HS-5 (cell line): ENCODE measurements around the gene STARD10.
A peak's percentile ranks its signal among the peaks of the same experiment; 100 is the strongest.

Experiments
- DNase-seq: peaks from one replicate; pipeline ENCODE4 v3.0.0-alpha.2; 2012; ENCODE audit warnings: low read depth

The STARD10 gene

DNA sequence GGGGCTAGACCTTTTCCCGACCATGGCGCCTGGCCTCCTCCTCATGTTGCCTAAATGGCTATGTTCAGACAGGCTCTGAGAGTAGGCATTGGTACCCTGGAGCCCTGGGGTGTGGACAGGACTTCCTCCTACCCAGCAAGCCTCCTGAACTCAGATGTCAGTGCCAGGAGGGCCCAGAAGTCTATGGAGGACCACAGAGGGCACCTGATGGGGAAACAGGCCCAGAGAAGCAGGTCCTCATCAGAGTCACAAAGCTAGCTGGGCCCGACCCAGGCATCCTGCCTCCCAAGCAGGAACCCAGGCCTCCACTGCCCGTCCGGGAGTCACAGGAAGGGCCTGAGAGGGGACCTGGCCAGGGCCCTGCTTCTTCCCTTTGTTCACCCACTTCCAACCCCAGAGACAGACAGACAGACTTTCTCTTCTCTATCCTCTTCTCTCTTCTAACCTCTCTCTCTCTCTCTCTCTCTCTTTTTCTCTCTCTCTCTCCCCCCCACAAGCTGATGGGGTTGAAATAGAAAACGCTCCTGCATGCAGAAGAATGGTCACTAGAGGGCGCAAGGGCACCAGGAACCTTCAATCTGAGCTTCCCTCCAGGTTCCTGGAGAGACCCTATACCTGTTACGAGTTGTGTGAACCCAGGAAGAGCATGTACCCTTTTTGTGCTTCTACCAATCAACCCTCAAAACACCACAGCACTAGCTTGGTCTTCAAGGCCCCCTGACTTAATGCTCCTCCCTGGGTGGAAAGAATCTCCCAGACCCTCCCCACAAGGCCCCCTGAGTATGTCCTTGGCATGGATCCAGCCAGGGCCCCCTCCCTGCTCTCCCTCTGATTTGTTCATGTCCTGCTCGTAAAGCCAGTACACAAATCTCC is 68.8 kb downstream of the STARD10 start:
- peak; percentile 60 for DNase-seq

DNA sequence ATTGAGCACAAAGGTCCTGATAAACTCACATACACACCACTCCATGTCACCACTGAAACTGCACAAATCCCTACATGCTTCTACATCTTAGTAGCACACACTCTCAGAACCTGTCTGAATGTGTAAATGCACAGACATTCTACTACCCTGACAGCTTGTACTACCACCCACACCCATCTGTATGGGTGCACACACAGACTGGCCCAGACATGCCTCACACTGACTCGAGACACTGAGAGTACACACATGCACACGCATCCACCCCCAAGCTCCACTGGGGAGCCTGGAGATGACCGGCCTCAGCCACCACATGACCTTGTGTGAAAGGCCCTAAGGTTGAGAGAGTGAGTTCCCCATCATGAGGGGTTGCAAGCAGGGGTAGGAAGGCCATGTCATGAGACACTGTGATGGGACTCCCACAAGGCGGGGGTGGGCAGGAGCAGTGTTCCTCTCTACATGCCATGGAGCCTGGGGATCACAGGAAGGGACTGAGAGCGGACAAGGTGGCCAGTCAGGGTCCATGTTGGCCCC is 69.8 kb downstream of the STARD10 start:
- DNase-seq = no peak

DNA sequence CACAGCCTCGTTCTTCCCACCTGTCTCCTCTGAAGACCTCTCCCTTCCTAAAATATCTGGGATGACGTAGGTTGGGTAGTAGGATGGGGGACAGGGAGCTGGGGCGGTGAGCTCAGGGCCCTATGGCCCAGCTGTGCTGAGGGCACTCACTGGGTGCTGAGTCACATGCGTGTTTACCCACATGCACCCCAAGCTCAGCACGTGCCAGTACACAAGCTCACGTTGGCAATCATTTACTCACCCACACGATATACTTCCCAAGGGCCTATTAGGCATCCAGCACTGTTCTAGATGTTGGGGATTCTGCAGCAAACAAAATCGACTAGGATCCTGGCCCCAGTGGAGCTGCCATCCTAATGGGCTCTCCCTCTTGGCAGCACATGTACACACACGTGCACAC is 70.3 kb downstream of the STARD10 start:
- DNase-seq = no peak

DNA sequence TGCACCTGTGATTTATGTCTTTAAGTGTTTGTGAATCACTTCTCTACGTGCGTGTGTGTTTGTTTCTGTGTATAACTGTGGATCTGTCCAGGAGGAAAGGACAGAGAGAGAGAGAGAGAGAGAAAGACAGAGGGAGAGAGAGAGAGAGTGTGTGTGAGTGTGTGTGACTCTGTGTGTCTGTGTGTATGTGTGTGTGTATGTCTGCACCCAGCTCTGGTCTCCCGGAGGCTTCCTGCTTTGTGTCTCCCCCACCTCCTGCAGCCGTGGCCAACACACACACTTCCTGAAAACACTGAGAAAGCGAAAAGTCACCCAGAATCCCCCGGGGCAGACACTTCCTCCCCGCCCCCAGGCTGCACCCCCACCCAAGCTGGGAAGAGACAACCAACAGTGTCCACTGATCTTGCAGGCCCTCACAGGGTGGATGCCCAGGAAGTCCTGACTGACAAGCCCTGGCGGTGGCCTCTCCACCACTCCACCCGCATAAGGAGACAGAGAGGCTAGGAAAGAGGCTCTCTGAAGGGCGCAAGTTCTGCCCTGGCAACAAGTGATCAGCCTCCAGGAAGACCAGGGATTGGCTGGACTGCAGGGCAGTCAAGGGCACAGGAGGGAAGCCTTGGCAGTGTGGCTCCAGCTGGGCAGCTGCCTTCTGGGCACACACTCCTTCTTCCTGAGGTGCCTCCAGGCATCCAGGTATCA is 71.6 kb downstream of the STARD10 start:
- peak; percentile 40 for DNase-seq

DNA sequence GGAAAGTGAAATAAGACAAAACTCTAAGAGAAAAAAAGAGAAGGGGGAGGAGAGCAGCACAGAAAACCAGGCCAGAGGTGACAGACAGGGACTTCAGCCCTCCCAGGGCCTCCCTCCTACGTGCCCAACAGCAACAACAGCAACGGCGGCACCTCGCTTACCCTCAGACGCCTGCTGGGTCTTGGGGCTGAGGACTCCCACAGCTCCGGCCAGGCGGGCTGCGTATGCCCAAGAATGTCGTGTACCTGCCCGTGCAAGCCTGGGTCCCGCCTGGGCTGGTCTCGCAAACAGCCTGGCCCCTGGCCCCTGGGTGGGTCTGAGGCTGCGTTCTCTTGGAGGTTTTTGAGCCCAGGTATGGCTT is 72.2 kb downstream of the STARD10 start:
- no peak for DNase-seq

DNA sequence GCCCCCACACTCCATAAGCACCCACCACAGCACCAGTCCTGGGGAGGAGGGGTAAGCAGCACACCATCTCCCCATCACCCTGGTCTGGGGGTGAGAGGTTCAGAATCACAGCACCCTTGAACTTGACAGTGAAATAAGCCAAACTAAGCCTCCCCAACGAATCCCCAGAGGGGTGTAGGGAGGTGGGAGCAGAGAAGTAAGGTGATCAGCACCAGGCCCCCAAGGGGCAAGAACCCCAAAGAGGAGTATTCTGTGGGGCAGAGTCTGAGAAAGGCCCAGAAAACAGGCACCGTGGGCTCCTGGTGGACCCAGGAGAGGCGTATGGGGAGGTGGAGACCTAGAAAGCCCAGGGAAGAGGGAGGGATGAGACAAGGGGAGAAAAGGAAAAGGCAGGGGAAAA is 72.6 kb downstream of the STARD10 start:
- no peak for DNase-seq

DNA sequence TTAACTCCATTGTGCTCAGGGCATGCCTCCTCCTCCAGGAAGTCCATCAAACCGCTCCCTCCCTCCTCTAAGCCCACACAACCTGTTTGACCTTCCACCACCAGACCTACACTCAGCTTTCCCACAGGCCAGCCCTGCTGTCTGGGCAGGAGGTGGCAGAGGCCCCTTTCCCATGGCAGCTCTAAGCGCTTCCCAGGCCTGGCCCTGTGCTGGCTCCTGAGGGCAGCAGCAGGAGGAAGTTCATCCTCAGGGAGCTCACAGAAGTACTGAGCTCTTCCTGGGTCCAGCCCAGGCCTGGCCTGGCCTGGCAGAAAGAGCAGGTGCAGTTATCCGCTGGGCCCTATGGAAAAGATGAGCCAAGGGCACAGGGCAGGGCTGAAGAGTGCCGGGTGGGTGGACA is 73.1 kb downstream of the STARD10 start:
- no peak for DNase-seq

DNA sequence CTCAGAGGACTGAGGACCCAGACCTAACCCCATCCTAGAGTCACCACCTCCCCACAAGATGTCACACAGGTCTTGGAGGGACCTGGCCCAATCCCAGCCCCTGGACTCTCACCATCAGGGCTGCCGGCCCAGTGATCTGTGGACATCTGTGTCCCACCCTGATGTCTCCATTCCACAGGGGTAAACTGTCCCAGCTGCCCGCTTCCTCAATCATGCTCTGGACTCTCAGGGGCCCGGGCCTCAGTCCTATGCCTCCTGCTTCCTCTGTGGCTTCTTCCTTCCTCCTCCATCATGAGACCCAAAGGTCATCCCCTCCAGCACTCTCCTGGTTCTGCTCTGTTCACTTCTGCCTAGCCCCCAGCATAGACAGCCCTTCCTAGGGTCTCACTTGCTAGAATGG is 73.8 kb downstream of the STARD10 start:
- no peak for DNase-seq

DNA sequence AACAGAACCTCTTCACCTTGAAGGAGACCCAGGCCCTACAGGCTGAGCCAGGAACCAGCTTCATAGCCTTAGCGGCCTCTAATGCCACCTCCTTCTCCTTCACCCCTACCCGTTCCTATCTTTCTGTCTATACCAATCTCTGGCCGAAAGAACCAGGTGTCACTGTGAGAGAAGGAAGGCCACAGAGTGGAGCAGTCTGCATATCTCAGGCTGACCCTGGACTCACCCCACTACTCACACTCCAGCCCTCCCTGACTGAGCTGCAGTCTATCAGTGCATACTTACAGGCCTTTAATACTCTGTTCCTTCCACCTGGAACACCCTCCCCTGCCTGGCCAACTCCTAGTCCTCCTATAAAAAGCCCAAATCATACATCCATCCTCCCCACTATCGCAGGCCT is 74.3 kb downstream of the STARD10 start:
- DNase-seq = no peak

DNA sequence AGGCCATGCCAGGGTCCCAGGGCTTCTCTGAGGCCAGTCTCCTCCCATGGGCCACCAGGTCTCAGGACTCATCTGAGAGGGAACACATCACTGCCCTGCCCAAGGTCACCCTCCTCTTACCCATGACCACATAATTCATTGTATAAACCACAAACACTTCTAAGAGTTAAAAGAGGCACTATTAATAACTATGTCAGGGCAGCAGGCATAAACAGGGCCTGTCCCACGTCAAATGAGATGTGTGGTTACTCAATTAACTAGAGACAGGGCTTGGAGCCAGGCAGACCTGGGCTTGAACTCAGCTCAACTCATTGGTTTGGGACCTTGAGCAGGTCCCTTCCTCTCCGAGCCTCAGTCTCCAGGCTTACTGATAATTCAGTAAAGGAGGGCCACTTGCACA is 74.7 kb downstream of the STARD10 start:
- DNase-seq = no peak

DNA sequence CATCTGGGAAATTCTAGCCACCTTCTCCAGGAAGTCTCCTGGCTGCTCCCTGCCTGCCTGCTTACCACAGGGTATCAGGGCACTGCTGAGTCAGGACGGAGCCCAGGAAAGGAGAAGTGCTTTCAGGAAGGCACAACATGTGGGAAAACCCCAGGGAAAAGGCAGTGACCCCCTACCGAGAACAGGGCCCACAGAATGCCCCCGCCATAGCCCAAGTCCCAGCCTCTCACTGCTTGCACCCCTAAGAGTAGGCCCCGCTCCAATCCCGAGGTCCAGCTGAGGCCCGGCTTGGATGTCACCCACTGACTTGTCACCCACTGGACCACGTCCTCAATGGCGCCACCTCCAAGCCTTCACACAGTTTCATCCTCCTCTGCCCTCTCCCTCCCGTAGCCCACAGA is 75.7 kb downstream of the STARD10 start:
- DNase-seq = no peak

DNA sequence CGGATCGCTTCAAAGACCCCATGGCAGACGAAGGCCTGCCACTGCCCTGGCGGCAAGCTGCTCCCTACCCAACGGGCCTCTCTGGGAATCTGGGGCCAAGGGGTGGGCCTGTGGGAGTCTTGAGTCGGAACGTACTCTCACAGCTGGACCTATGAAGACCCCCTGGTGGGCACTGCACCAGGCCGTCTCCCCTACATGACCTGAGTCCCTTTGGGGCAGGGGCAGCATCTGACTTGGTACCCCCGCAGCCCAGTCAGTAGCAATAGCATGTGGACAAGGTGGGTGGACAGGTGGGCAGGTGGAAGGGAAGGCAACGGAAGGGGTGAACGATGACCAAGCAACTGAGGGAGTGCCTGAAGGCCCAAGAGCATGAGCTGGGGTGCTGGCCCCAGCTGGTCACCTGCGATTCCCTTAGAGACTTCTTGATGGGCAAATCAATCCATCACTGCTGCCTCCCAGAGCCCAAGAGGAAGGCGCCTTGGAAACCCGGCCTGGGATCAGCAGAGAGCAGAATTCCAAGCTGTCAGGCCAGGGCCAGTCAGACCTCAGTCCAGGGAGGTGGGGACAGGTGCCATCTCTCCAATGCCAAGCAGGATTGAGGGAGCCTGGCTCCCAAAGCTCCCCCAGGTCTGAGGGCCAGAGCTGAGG is 76.9 kb downstream of the STARD10 start:
- no peak for DNase-seq

DNA sequence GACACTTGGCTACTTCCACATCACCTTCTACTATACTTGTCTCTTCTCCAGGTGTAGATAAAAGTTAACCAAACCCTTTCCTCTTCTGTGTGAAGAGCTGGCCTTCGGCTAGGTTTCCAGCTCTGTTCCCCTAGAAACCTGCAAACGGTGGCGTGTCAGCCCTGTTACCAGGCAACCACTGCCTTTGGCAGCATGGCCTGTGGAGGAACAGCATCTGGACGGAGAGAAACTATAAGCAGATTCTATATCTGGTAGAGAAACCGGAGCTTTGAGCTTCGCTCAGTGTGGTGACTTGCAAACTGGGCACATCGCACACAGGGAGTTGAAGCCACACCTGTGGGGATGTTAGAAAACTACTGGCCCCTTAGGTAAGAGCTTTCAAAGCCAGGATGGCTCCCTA is 77.6 kb downstream of the STARD10 start:
- no peak for DNase-seq

DNA sequence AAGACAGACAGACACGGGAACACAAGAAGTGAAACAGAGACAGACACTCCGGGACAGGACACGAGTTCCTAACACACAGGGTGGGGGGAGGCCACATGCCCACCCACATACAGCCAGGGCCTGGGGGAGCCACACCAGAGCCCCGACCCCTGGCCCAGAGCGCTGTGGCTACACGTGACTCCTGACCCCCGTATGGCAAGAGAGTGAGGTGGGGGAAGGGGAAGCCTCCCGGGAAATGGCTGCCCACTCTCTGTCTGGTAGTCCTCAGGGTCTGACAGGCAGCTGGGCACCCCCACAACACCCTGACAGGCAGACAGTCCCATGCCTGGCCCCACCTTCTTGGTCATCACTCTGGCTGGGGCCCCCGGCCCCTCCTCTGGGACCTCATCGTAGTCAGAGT is 81.0 kb downstream of the STARD10 start:
- no peak for DNase-seq

DNA sequence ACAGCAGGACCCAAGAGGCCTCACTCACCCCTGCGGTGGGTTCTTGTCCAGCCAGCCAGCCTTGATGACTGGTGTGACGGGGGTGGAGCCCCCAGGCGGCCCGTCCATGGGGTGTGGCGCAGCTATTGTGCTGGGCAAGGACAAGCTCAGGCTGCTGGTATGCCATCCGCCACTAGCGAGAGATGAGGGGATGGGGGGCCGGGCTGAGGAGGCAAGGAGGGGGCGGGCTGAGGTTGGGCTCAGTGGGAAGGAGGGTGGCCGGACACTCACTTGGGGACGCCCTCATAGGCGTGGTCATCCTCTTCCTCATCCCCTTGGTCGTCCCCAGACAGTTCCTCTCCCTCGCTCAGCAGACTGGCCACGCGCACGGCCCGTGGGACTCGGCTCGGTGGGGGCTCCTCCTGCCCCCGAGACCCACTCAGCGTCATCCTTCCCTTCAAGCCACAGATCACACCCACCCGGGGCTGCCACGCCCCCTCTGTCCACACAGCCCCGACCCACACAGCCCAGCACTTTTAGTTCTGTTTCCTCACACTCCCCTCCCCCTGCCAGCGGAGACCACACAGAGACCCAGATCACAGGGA is 81.6 kb downstream of the STARD10 start:
- DNase-seq = no peak

DNA sequence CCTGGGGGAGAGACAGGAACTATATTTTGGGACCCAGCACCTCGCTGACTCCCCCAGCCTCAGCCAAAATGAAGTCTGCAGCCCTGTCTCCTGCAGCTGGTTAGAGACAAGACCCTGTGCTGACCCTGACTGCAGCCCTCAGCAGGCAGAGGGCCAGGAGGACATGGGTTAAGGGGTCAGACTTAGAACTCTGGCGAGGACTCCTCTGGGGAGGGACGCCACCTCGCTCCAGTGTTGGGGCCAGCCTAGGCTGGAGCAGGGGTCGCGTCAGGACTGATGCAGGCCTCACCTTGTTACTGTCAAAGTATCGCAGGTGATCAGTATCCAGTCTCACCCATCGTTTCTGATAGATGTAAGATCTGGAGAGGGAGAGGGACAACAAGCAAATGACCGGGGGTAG is 82.7 kb downstream of the STARD10 start:
- DNase-seq = no peak

DNA sequence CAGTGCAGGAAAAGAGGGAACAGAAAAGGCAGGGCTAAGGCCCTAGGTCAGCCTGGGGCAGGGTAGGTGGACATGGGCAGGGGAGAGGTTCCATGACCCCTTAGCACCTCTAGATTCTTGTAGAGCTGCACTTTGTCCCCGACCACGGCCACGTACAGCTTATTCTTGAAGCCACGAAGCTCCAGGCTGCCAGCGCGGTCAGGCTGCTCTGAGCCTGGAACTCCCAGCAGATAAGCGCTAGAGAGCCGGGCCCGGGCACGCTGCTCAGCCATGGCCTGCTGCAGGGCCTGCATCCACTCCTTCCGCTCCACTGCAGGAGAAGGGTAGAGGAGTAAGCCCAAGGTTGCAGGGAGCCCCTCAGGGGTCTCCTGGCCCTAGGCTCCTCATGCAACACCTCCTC is 83.6 kb downstream of the STARD10 start:
- DNase-seq = no peak

DNA sequence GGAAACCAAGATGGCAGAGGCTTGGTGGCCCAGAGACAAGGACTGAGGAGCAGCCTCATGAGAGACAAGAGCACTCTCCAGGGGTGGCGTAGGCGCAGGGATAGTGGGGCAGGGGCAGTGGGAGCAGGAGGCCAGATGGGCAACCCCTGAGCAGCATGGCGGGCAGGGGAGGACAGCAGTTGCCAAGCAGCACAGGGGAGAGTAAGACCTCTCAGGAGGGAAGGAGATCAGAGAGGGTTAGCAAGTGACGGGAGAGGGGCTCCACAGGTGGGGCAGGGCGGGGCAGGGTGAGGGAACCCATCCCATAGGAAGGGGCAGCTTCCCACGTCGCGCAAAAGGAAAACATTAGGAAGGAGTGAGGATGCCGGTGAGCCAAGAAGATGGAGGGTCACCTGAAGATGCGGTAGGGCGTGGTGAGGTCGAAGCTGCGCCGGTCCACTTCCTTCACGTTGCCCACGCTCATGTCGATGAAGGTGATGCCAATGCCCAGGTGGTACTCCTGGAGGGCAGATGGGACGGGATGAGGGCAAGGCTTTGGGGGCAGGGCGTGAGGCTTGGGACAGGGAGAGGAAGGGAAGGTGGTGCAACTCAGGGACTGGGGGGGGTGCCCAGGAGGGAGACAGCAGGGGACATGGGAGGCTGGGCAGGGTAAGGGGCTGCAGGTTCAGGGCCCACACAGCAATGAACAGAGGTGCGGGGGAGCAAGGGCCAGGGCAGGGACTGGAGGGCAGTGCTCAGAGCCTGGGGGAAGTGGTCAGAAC is 84.2 kb downstream of the STARD10 start:
- no peak for DNase-seq

DNA sequence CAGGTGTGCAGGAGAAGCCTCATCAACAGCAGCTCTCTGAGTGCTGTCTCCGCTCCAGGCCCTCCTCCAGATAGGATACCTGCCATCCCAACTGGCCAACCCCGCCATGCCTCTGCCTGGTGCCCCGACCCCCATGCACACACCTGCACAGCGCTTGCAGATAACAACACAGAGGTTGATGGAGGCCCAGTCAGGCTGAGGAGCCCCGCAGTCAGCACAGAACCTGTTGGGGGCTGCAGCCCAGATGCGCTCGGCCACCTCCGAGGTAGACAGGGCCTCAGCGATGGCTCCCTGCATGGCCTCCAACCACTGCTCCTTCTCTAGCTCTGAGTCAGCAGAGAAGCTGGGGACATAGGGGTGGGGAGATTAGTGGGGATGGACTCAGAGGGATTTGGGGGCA is 86.8 kb downstream of the STARD10 start:
- DNase-seq = no peak

DNA sequence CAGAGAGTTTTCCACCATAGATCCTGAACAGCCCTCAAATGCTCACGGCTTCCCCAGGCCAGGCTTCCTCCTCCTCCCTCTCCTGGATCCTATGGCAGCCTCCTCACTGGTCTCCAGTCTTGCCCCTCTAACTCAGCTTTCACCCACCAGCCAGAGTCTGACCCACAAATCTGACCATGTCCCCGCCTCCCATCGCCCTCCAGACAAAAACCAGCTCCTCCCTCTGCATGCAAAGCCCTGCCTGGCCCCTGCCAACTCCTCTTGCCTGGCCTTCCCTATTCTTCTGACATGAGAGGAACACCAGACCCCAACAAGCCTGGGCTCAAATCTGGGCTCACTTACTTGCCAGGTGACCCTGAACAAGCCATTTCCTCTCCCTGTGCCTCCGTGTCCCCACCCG is 87.3 kb downstream of the STARD10 start:
- no peak for DNase-seq

DNA sequence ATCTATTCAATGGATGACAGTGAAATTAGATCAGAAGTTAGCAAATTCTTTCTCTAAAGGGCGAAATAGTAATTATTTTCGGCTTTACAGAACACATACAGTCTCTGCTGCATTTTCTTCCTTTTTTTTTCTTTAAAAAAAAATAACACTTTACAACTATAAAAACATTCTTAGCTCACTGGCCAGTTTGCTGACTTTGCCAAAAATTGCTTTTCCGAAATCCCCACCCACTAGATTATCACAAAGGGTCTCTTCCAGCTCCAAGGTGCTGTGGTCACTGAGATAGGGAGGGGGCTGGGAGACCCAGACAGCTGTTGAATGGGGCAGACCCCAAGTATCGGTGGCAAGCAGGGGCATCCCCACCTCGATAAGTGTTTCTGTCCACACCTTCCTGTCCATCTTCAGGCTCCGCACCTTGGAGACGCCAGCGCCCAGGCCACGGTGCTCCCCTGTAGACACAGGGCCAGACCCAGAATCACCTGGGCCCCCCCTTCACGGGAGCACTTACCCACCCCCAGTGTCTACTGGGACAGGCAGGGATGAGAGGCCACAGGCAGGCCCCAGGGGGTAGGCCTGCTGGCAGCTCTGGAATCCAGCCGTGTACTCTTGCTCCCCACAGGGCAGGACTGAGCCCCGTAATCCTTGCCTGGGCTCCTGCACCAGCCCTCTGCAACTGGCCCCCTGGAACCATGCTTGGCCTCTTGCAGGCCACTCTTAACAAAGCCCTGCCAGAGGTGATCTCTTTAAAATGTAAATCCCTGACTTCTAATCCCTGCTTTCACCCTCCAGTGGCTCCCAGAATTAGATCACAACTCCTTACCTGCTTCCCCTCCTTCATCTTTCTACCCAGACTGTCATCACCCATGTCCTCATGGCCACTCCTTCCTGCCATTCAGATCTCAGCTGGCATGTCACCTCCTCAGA is 88.1 kb downstream of the STARD10 start:
- DNase-seq = no peak
